Stimulated activated CD4-positive, alpha-beta T cell treated with anti-CD3 and anti-CD28 coated beads, Interleukin-1b, Interleukin-23, amount 100 ng/mL, for 4 hours (primary cell): ENCODE measurements around the gene COL19A1.

Experiments
- DNase-seq, 2 donors: peaks; one replicate each; pipeline ENCODE4 v3.0.0-alpha.2; 2020; ENCODE audit warnings: low read depth in 2 of 2

The COL19A1 gene

DNA sequence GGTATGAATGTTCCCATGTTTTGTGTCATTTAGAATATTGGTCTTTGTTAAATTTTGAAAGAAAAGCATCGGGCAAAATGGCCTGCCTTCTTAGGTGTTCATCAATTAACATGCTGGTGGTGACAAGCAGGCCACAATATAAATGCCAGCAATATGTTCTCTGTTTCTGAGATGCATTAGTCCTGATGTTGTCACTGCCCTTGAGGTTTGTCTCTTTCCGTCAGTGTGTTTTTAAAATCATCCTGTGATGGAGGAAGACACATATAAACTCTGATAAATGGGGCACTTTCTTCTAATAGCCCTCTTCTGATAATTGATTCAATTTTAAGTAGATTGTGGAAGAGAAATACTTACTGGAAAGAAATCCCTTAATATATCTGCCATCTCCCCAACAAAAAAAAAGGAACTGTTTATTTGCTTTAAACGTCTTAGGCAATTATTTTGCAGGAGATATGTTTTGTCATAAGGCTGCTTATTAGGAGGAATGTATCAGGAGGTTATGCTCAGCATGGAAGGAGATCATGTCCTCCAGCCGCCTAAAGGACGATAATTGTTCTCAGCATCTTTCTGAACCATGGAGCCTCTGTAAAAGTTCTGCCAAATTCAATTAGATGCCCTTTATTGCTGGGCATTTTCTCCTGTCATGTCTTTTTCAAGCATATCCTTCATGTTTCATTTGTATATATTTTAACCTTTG lies 302.5 kb downstream of the COL19A1 start:
- no peak for DNase-seq

DNA sequence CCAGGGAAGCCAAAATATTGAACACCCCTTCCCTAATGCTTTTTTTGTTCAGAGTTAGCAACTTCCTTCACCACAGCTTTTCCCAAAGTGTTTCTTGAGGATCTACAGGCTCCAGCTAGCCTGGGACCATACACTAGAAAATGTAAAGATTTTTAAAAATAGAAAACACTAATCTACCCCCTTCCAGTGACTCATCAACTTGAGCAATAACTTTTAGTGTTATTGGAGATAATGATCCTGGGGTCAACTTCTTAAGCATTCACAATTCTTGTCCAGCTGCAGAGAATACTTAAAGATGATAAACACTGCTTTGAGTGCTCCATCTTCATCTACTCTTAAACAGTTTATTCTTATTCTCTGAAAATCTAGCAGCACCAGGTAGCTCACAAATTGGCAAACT lies 304.9 kb downstream of the COL19A1 start:
- no peak for DNase-seq

DNA sequence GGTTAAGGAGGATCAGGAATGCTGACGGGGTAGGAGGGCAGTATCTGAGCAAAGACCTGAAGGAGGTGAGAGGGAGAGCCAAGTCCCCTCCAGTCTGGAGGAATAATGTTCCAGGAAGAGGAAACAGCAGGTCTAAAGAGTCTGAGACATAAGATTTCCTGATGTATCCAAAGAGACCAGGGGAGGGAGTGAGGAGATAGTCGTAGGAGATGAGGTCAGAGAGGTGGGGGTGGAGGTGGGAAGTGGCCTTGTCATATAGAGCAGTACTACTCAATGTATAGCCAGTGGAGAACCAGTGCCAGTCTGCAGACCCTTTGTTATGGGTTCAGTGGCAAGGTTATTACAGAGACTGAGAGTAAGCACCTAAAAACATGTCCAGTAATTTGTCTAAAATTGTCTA lies 305.9 kb downstream of the COL19A1 start:
- no peak for DNase-seq

DNA sequence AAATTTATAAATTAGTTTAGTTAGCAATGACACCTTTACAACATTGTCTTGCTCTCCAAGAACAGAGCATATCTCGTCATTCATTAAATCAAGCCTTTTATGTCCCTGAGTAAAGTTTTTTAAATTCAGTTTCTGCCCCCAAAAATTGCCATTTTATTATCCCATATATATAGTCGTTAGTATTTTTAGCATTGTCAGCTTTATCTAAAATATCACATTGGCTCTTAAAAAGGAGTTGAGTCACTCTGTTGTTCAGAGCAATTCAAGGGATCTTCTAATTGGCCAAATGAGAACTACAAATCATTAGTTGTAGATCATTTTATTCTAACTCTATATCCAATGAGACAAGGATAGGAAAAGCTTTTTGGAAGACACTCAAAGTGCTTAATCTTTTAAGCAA lies 309.4 kb downstream of the COL19A1 start:
- DNase-seq = no peak

DNA sequence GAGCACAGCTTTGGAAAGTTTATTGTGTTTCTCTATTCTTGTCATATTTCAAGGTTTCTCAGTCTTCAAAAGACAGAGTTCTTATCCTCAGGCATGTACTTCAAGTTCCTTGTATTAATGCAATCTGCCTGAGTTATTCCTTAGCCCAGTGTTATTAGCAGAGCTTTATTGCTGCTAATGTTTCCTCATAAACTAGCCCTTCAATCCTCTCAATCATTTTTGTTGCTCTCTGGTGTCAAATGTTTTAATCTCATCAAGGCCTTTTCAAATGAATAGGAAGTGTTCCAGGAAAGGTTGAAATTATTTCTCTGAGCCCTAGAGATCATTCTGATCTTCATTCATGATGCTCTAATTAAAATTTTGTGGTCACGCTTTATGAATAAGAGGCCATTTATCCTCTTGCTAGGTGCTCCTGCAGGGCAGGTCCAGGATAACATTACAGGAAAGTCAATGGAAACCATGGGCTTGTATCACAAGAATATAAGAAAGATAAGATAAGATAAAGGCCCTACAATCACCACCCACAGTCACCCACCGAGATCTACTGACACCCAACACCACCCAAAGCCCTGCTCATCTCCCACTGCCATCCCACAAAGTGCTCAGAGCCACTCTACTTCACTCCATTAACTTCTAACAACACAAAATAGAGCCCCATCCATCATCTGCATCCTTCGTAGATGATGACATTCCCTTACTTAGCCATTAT lies 310.6 kb downstream of the COL19A1 start:
- no peak for DNase-seq

DNA sequence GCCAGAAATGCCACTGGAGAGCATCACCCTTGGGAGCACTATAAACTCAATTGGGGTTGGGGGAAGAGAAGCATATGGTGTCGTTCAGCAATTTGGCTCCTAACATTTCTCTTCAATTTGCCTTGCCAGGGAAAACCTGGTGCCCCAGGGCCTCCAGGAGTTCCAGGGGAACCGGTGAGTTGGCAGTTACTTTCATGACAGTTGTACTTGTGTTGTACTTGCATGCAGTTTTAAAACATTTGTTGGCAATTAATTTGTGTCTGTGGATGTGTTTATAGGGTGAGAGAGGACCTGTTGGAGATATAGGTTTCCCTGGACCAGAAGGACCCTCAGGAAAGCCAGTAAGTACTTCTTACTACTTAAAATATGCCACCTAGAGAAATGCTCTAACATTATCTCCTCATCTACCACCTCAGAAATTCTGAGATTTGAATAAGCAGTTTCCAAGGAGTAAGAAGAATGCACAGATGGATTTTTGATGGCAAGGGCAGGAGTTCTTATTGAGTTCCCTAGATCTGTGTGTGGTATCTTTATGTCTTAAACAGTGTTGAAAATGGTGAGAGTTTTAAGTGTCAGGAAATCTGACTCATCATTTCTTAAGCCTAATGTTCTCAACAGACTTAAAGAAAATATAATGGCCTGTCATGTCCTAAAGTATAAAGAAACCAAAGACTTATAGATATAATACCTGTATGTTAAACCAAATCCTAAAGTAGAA lies 314.0 kb downstream of the COL19A1 start:
- DNase-seq = no peak

DNA sequence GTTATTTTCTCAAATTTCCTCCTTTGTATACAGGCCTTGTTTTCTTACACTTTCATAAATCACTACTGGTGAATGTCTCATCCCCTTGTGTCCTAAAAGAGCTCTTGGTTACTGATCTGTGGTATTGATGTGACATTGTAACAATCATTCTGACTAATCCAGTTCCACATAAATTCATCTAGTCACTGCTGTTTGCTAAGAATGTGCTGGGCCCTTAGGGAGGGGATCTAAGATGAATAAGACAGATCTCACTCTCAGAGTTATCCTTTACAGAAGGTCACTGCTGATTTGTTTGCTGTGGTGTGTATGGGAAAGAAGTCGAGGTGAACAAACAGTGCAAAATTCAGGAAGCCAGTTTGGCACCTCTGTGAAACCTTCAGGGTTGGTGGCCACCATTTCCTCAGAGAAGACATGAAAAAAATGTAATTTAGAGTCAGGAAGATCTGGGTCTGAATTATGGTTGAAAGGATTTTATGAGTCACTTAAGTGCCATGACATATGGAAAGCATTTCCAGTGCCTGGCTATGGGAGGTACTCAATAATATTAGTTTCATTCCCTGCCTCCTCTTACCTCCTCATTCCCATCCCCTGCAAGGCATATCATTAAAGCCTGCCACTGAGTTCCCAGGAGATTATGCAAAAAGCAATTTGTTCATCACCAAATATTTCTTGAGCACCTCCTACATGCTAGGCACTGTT lies 314.7 kb downstream of the COL19A1 start:
- DNase-seq = no peak

DNA sequence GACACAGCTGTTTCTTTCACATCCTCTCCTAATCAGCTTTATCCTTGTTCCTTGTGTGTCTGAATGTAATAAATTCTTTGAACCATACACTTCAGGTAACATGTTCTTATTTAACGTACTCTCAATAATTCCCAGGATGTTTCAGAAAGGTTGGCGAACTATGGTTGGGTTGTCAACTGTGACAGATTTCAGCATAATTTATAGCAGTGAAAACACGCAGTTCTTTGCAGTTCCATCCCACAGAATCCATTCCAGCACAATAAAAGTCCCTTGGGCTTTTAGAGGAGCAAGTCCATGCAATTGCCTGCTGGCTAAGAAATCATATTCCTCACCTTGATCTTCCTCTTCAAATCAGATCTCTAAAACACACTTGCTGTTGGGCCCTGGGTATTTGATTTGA lies 317.2 kb downstream of the COL19A1 start:
- DNase-seq = no peak

DNA sequence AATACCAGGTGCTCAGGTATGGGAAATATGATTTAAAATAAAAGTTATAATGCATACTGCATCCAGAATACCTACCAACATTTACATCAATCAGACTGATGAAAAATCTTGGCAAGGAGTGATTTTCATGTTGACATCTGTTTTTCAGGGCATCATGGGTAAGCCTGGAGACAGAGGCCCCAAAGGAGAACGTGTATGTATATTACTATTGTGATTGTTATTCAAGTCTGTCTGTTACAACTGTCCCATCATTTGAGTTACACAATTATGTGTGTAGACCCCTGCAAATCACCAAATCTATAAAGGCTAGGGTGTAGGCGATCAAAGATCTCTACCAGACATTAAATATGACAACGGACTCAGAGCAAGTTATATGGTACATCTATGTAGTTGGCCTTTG lies 318.4 kb downstream of the COL19A1 start:
- no peak for DNase-seq

DNA sequence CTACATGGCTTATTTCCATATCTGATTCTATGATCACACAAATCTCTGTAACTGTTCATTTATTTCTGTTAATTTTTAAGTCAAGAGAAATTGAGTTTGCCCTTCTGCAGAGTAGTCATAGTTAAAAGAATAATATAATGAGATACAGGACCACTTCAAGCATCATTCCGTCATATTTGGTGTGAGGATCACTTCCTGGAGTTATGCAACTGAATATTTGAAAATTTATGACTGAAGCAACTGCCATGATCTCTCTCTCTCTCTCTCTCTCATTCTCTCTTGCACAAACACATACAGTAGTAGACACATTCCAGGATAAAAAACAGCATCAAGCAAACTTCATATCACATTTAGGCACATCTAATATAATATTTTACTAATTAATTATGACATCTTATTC lies 320.1 kb downstream of the COL19A1 start:
- no peak for DNase-seq

DNA sequence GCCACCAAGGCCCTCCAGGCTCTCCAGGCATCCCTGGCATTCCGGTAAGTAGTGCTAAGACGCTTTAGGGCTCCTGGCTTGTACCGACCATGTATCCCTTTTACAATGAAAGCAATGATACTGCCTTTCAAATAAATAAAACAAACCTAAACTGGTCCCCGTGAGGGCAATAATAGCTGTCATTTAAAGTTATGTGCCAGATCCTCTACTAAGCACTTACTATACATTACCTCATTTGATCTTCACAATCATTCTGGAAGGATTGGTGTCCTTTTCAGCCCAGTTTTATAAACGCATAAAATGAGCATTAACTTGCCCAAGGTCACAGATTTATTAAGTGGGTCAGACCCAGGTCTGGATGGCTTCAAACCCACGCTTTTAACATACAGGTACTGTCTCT lies 321.8 kb downstream of the COL19A1 start:
- no peak for DNase-seq

DNA sequence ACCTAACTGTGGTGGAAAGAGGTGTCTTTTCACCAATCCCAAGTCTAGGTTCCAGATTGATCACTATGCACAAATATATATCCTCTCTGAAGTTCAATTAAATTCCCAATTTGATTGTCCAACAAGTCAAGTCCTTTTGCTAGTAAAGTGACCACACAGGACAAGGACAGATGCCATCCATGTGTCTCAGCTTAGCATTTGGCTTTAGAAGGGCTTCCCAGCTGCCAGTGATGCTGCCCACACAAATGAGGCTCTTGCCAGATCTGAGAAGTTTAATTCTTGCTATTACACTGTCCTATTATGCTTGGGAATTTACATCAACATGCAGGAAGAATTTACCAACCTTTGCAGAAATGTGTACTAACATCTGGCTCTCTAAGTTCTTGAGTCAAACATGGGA lies 328.1 kb downstream of the COL19A1 start:
- DNase-seq = no peak

DNA sequence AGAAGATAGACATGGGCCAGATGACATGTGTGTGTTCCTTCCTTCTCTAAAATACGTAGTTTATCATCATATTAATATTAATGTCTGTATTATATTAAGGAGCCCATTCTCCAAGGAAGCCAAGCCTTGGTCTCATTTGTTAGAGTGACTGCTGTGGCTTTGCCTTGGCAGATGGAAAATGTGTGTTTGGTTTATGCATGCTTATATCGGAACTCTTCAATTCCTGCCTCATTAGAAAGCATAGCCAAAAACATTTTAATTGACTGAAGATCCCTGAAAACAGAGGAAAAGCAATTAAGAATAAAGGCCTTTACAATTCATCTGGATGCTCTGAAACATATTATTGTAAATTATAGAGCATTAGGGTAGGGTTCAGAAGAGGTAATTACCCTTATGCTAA lies 330.2 kb downstream of the COL19A1 start:
- DNase-seq = no peak

DNA sequence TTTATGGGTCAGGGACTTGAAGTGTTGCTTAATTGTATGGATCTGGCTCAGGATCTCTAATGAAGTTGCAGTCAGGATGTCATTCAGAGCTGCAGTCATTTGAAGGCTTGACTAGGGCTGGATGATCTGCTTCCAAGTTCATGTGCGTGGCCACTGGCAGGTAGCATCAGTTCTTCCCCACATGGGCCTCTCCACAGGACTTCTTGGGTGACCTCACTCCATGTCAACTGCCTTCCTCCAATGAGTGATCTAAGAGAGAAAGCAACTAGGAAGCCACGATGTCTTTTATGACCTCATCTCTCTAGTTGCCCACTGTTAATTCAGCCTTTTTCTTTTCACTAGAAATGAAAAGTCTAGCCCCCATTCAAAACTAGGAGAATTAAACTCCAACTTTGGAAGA lies 332.4 kb downstream of the COL19A1 start:
- DNase-seq = no peak

DNA sequence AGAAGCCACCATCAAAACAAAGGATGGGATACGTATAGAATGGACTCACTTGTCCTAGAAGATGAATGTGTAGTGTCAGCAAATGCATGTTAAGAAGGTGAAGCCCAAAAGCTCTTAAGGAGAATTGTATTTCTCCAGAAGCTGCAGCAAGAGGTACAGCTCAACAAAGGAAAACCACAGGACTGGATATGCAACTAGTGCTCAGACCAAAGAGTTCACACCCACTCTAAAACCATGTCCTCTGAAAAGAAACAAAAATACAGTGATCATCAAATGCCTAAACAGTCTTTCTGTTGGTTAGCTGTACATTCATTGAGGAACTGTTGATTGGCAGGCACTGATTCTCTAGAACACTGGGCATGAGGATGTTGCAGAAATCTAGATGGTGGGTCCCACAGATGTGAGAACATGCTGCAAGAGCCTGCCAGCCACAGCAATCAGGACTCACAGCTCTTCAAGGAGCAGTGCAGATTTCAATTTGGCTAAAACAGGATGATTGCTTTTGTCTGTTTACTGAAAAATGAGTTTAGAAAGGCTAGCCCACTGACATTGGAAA lies 342.0 kb downstream of the COL19A1 start:
- no peak for DNase-seq

DNA sequence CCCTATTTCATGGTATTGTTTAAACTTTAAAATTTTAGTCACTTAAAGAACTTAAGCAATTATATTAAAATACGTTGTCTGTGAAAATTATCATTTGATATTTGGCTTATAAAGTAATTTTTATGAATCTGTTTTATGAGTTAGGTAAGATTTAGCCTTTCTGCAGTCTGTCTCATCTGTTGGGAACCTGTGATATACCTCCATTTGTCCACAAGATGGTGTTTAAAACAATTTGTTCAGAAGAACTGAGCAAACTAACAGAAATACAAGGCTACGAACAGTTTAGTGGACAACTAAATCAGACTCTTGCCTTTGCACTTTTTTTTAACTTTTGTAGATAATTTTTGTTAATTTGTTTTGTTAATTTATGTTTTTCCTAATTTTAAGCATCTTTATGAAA lies 344.1 kb downstream of the COL19A1 start:
- DNase-seq = no peak

DNA sequence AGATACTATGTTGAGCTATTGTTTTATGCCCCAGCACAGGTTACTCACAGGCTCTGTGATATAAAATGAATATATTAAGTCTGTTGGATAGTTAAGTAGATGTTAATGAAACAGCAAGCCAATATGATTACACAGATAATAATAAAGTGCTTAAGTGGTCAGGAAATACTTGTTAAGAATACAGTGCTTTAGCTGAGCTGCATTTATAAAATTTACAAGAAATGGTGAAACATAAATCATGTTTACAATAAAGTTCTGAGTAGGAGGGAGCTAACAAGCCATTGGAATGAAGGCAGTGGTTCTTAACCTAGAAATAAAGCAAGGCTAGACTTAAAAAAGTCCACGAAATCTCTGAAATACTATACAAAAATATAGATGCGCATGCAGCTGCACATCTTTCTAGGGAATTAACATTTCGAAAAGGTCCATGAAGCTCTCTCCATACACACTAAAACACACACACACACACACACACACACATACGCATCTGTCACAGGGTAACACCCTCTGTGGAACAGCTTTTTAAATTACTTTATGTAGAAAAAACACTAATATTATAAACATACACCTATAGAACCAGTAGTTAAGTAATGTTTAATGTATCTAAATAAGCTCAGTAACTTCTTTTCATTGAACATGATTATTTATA lies 349.2 kb downstream of the COL19A1 start:
- DNase-seq = no peak

DNA sequence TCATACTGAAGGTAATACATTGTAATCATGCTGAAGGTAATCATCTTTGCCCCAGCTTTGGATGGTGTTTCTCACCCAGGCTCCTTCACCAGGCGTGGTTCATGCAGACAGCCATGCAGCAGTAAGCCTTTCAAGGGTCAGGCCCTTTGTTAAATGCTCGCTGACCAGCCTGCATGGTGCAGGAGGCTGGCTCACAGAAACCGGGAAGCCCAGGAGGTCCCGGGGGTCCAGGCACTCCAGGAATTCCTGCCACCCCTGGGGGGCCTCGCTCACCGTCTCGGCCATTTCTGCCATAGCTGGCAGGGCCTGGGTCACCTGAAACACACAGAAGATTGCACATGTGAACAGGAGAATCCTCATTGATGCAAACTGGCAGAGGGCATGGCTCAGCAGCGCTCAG lies 350.4 kb downstream of the COL19A1 start:
- no peak for DNase-seq

DNA sequence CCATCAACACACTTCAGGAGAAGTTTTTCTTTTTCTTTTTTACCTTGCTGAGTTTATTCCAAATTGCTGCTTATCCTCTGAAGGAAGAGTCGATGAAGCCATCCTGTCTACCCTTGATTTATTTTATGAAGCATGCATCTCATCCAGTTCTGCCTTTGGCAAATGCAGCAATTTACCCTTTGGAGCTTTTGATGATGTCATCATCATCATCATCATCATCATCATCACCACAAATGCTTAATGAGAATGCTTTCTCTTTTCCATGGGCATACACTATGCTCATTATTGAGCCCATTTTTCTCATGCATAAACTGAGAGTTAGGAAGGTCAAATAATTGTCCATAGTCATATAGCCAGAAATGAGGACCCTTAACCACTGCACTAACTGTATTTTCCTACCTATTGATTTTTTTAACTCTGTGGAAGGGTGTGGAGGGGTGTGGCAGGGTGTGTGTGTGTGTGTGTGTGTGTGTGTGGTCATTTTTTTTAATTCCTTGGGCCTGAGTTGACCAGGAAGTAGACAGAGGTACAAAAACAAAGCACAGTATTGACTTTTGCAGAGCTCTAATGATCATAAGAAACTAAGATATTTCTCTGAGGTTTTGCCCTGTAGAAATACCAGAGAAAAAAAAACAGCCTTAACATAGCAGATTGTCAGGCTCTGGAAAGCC lies 353.7 kb downstream of the COL19A1 start:
- no peak for DNase-seq

DNA sequence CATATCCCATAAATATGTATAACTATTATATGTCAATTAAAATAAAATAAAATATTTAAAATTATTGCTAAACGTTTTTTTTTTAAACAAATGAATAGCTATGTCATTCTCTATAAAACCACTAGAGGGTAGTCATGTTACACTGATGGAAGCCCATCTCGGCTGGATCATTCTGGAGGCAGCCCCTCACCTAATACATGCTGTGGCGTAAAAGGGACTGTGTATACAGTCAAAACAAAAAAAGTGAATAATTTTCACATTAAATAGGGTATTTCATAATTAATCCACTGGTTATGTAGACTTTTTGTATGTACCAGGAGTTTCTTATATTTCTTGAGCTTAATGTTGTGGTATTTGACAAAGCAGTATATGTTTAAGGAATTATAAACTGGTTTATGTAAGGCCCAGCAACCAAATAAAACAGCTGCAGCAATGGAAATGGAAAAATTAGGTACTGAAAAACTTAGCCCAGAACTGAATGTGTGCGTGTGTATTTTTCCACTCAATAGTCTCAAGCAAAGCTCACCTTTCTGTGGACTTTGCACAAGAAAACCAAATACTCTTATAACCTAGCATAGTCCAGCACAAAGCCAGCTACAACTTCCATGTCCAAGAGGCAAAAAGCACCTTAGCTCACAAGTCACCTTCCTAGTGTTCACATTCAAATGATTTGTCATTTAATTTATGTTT lies 354.8 kb downstream of the COL19A1 start:
- DNase-seq = no peak
